ENCODE results near the gene SPRY1.

The SPRY1 gene

GRCh38 chr4:123444290-123444731 is 47.7 kb downstream of the SPRY1 start:
- DNase-seq (ENCODE audit: low spot score in 2 of 2) (no peak), ATAC-seq (replicated peaks; ENCODE audit: extremely low read depth, poor library complexity, severe bottlenecking) (peak; percentile 65)
- peak overlapping the region; percentile 40 for H3K4me3 Mint-ChIP-seq
- H3K27me3 Mint-ChIP-seq: no peaks in the 10 kb centered on the region
- no peaks in the 10 kb centered on the region for H3K36me3 Mint-ChIP-seq (ENCODE audit: insufficient read depth)
- peaks cover 4% of the 10 kb centered on the region for H3K4me1 Mint-ChIP-seq
- no peaks in the 10 kb centered on the region for H3K9me3 Mint-ChIP-seq
- no peak overlapping the region for H3K27ac Mint-ChIP-seq (ENCODE audit: low read depth)

DNA sequence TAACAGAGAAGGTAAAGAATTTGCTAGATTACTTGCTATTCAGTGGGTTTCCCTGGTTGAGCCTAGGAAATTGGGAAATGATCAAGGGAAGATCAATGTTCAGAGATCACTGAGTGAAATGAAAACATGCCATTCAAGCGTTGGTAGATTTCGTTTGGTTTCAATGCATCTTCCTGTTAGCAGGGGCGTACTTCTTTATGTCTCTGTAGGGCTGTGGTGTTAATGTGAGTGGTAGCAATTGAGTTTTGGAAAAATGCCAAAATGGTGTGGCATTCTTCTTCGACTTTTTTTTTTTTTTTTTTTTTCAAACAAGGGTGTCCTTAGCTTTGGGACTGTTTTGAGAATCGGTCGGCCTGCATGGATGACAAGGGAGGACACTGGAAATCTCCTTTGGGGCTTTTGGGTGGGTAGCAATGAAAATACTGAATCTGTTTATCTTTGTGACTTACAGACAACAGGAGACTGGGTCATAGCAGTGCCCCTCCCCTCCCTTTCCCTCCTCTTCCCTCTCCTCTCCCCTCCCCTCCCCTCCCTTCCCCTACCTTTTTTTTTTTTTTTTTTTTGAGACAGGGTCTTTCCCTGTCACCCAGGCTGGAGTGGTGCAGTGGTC is 50.4 kb downstream of the SPRY1 start:
- H3K27ac Mint-ChIP-seq (ENCODE audit: low read depth): no peak overlapping the region

GRCh38 chr4:123449362-123449761 is 52.8 kb downstream of the SPRY1 start:
- H3K27me3 Mint-ChIP-seq: no peaks in the 10 kb centered on the region
- peaks cover 2% of the 10 kb centered on the region for H3K4me1 Mint-ChIP-seq
- H3K27ac Mint-ChIP-seq (ENCODE audit: low read depth): no peak overlapping the region
- no peaks in the 10 kb centered on the region for H3K9me3 Mint-ChIP-seq
- DNase-seq (ENCODE audit: low spot score in 2 of 2) (no peak), ATAC-seq (replicated peaks; ENCODE audit: extremely low read depth, poor library complexity, severe bottlenecking) (no peak)
- no peaks in the 10 kb centered on the region for H3K36me3 Mint-ChIP-seq (ENCODE audit: insufficient read depth)
- no peak overlapping the region for H3K4me3 Mint-ChIP-seq

More for the DNA sequence above, 50.4 kb downstream of the SPRY1 start:
- Mint-ChIP-seq H3K4me3 (no peak overlapping the region), H3K9me3 (no peaks in the 10 kb centered on the region), H3K36me3 (ENCODE audit: insufficient read depth) (no peaks in the 10 kb centered on the region), H3K4me1 (peaks cover 4% of the 10 kb centered on the region), H3K27me3 (no peaks in the 10 kb centered on the region)
- ATAC-seq (replicated peaks; ENCODE audit: extremely low read depth, poor library complexity, severe bottlenecking) (no peak), DNase-seq (ENCODE audit: low spot score in 2 of 2) (no peak)

GRCh38 chr4:123449780-123450179 is 53.2 kb downstream of the SPRY1 start:
- Mint-ChIP-seq H3K27me3 (no peaks in the 10 kb centered on the region), H3K4me3 (no peak overlapping the region), H3K4me1 (no peaks in the 10 kb centered on the region), H3K27ac (ENCODE audit: low read depth) (no peak overlapping the region), H3K9me3 (no peaks in the 10 kb centered on the region), H3K36me3 (ENCODE audit: insufficient read depth) (no peaks in the 10 kb centered on the region)
- ATAC-seq (replicated peaks; ENCODE audit: extremely low read depth, poor library complexity, severe bottlenecking): peak; percentile 19
- no peak for DNase-seq (ENCODE audit: low spot score in 2 of 2)

GRCh38 chr4:123450393-123450792 is 53.8 kb downstream of the SPRY1 start:
- Mint-ChIP-seq H3K4me1 (no peaks in the 10 kb centered on the region), H3K9me3 (no peaks in the 10 kb centered on the region), H3K4me3 (no peak overlapping the region), H3K36me3 (ENCODE audit: insufficient read depth) (no peaks in the 10 kb centered on the region), H3K27ac (ENCODE audit: low read depth) (no peak overlapping the region), H3K27me3 (no peaks in the 10 kb centered on the region)
- ATAC-seq (replicated peaks; ENCODE audit: extremely low read depth, poor library complexity, severe bottlenecking) (no peak), DNase-seq (ENCODE audit: low spot score in 2 of 2) (no peak)

DNA sequence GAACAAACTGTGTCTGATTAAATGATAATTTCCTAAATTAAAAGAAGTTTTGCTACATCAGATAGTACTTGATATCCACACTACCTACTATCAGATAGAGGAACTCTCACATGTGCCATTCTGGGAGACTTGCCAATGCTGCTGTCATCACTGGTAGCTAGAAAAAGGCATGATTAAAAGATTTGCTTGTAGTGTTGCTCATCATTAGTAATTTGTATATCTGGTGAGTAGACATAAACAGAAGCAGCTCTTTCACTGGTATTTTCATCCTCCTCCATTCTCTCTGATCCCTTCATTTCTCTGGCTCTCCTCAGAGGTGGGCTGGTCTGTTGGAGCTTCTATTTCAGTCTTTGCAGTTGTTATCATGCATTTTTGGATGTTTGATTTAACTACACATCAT is 56.0 kb downstream of the SPRY1 start:
- no peak overlapping the region for H3K4me3 Mint-ChIP-seq
- H3K27me3 Mint-ChIP-seq: no peaks in the 10 kb centered on the region
- DNase-seq (ENCODE audit: low spot score in 2 of 2) (no peak), ATAC-seq (replicated peaks; ENCODE audit: extremely low read depth, poor library complexity, severe bottlenecking) (no peak)
- no peaks in the 10 kb centered on the region for H3K9me3 Mint-ChIP-seq
- no peaks in the 10 kb centered on the region for H3K4me1 Mint-ChIP-seq
- H3K27ac Mint-ChIP-seq (ENCODE audit: low read depth): no peak overlapping the region
- no peaks in the 10 kb centered on the region for H3K36me3 Mint-ChIP-seq (ENCODE audit: insufficient read depth)

DNA sequence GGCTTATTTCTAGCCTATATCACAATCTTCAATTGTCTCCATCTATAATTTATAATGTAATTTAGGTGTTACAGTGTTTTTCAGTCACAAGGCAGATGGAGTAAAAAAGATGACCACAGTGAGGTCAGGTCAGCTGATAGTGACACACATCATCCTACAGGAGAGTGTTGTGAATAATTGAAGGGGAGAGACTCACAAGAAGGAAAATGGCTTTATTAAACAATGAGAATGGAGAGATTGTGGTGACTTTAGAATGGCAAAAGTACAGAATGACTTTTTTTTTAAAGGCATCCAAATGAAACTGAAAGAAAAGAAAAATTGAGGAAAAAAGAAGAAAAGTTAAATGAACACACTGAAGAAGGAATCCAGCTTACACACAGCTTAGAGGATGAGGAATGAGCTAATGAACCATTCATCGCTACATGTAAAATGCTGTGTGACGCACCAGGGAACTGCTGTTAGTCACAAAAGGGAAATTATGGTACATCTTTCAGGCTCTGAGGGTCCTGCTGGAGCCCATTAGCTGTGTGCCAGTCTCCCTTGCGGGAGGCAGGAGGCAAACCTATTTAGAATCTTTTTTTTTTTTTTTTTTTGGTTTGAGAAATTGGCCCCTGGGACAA is 56.6 kb downstream of the SPRY1 start:
- no peak for ATAC-seq (replicated peaks; ENCODE audit: extremely low read depth, poor library complexity, severe bottlenecking)
- no peak overlapping the region for H3K27ac Mint-ChIP-seq (ENCODE audit: low read depth)
- DNase-seq (ENCODE audit: low spot score in 2 of 2): no peak
- H3K9me3 Mint-ChIP-seq: no peaks in the 10 kb centered on the region
- no peak overlapping the region for H3K4me3 Mint-ChIP-seq
- no peaks in the 10 kb centered on the region for H3K4me1 Mint-ChIP-seq
- H3K27me3 Mint-ChIP-seq: no peaks in the 10 kb centered on the region
- H3K36me3 Mint-ChIP-seq (ENCODE audit: insufficient read depth): no peaks in the 10 kb centered on the region
